ENCODE measurements around the gene IGHMBP2. TPM values are rescaled to one million over a fixed set of nuclear protein-coding genes. Genes with fewer than 3 reads are reported as not detected.

Gene IGHMBP2
- total RNA-seq, 1 experiment from 2014 or later, result 24.8 TPM

- DNase-seq (ENCODE audit: low read depth, low spot score), result no peak
- in situ Hi-C loops (cut with HindIII; ENCODE audit: low pct_unique_long_range_greater_than_20kb, low sequenced_read_pairs), result no loop called here
Measured at GRCh38 chr11:68913188-68913587, 9.5 kb downstream of the IGHMBP2 start.

GRCh38 chr11:68914761-68915160 is 11.1 kb downstream of the IGHMBP2 start:
- in situ Hi-C loops (cut with HindIII; ENCODE audit: low pct_unique_long_range_greater_than_20kb, low sequenced_read_pairs), result no loop called here

GRCh38 chr11:68916439-68916838 is 12.7 kb downstream of the IGHMBP2 start:
- in situ Hi-C loops (cut with HindIII; ENCODE audit: low pct_unique_long_range_greater_than_20kb, low sequenced_read_pairs), result no loop called here
- DNase-seq (ENCODE audit: low read depth, low spot score), result no peak

More at GRCh38 chr11:68914761-68915160, 11.1 kb downstream of the IGHMBP2 start:
- no peak for DNase-seq (ENCODE audit: low read depth, low spot score)

GRCh38 chr11:68923614-68924013 is 19.9 kb downstream of the IGHMBP2 start:
- in situ Hi-C loops (cut with HindIII; ENCODE audit: low pct_unique_long_range_greater_than_20kb, low sequenced_read_pairs), result no loop called here
- no peak for DNase-seq (ENCODE audit: low read depth, low spot score)

- DNase-seq (ENCODE audit: low read depth, low spot score), result no peak
- in situ Hi-C loops (cut with HindIII; ENCODE audit: low pct_unique_long_range_greater_than_20kb, low sequenced_read_pairs), result no loop called here
Measured at GRCh38 chr11:68924073-68924925, 20.6 kb downstream of the IGHMBP2 start.

GRCh38 chr11:68925611-68926010 is 21.9 kb downstream of the IGHMBP2 start:
- in situ Hi-C loops (cut with HindIII; ENCODE audit: low pct_unique_long_range_greater_than_20kb, low sequenced_read_pairs), result no loop called here
- DNase-seq (ENCODE audit: low read depth, low spot score), result no peak

GRCh38 chr11:68927280-68928135 is 23.8 kb downstream of the IGHMBP2 start:
- DNase-seq (ENCODE audit: low read depth, low spot score), result no peak
- in situ Hi-C loops (cut with HindIII; ENCODE audit: low pct_unique_long_range_greater_than_20kb, low sequenced_read_pairs), result no loop called here

- in situ Hi-C loops (cut with HindIII; ENCODE audit: low pct_unique_long_range_greater_than_20kb, low sequenced_read_pairs), result no loop called here
- DNase-seq (ENCODE audit: low read depth, low spot score), result no peak
Measured at GRCh38 chr11:68928136-68928880, 24.6 kb downstream of the IGHMBP2 start.

- in situ Hi-C loops (cut with HindIII; ENCODE audit: low pct_unique_long_range_greater_than_20kb, low sequenced_read_pairs), result no loop called here
Measured at GRCh38 chr11:68929135-68929534, 25.4 kb downstream of the IGHMBP2 start.

GRCh38 chr11:68929706-68930570 is 26.2 kb downstream of the IGHMBP2 start:
- no peak for DNase-seq (ENCODE audit: low read depth, low spot score)
- in situ Hi-C loops (cut with HindIII; ENCODE audit: low pct_unique_long_range_greater_than_20kb, low sequenced_read_pairs), result no loop called here

More at GRCh38 chr11:68929135-68929534, 25.4 kb downstream of the IGHMBP2 start:
- no peak for DNase-seq (ENCODE audit: low read depth, low spot score)

- DNase-seq (ENCODE audit: low read depth, low spot score), result no peak
Measured at GRCh38 chr11:68930991-68931855, 27.5 kb downstream of the IGHMBP2 start.

GRCh38 chr11:68931911-68932310 is 28.2 kb downstream of the IGHMBP2 start:
- DNase-seq (ENCODE audit: low read depth, low spot score), result no peak
- in situ Hi-C loops (cut with HindIII; ENCODE audit: low pct_unique_long_range_greater_than_20kb, low sequenced_read_pairs), result no loop called here

More at GRCh38 chr11:68930991-68931855, 27.5 kb downstream of the IGHMBP2 start:
- in situ Hi-C loops (cut with HindIII; ENCODE audit: low pct_unique_long_range_greater_than_20kb, low sequenced_read_pairs), result no loop called here

- in situ Hi-C loops (cut with HindIII; ENCODE audit: low pct_unique_long_range_greater_than_20kb, low sequenced_read_pairs), result no loop called here
- no peak for DNase-seq (ENCODE audit: low read depth, low spot score)
Measured at GRCh38 chr11:68932358-68932757, 28.7 kb downstream of the IGHMBP2 start.

- in situ Hi-C loops (cut with HindIII; ENCODE audit: low pct_unique_long_range_greater_than_20kb, low sequenced_read_pairs), result no loop called here
- no peak for DNase-seq (ENCODE audit: low read depth, low spot score)
Measured at GRCh38 chr11:68932933-68933577, 29.4 kb downstream of the IGHMBP2 start.

- in situ Hi-C loops (cut with HindIII; ENCODE audit: low pct_unique_long_range_greater_than_20kb, low sequenced_read_pairs), result no loop called here
- no peak for DNase-seq (ENCODE audit: low read depth, low spot score)
Measured at GRCh38 chr11:68933605-68934320, 30.1 kb downstream of the IGHMBP2 start.
